HG03521 (cell line): ENCODE data around the gene GIGYF2.

Experiments
- ATAC-seq: cut with Tn5 transposase; IDR thresholded peaks from one replicate; pipeline ENCODE4 v1.9.1; 2021; ENCODE audit warnings: mild to moderate bottlenecking, moderate library complexity; ENCODE audit not compliant: unreplicated experiment

GIGYF2 gene

DNA sequence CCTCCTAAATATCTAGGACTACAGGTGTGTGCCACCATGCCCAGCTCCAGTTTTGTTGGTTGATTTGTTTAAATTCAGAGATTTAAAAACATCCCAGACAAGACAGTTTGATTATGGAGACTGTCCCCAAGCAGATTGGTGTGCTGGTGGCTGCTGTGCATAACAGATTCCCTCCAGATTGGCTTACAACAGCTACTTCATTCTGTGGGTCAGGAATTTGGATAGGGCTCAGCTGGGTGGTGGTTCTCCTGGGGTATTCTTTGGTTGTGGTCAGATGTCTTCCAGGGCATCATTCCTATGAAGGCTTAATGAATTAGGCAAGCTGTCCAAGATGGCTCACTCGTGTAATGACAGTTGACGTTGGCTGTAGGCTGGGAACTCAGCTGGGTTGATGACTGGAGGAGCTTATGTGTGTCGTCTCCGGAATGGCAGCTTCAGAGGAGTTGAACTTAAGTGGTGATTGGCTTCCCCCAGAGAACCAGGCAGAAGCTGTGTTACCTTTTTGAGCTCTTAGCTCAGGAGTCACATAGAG lies 162.3 kb downstream of the GIGYF2 start:
- no peak for ATAC-seq

GRCh38 chr2:232860593-232861241 lies 163.6 kb downstream of the GIGYF2 start:
- ATAC-seq, result no peak

GRCh38 chr2:232861353-232861752 lies 164.2 kb downstream of the GIGYF2 start:
- no peak for ATAC-seq

DNA sequence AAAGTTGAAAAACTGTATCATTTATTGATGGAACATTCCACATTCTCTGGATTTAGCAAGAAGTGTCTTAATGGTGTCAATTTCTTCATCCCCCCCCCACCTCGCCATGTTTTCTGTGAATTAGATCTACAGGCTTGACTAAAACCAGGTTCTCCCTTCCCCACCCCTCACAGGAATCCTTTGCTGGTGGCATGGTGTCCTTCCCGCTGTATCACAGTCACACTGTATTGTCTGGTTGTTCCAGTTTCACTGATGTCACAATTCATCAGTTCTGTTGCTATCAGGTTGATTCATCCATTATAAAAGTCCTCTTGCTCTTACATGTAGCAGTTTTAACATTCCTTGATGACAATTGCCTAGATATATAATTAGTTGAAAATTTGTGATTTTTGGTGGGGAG lies 166.9 kb downstream of the GIGYF2 start:
- ATAC-seq, result no peak

- no peak for ATAC-seq
These were observed 168.0 kb downstream of the GIGYF2 start for GRCh38 chr2:232865165-232865564.

DNA sequence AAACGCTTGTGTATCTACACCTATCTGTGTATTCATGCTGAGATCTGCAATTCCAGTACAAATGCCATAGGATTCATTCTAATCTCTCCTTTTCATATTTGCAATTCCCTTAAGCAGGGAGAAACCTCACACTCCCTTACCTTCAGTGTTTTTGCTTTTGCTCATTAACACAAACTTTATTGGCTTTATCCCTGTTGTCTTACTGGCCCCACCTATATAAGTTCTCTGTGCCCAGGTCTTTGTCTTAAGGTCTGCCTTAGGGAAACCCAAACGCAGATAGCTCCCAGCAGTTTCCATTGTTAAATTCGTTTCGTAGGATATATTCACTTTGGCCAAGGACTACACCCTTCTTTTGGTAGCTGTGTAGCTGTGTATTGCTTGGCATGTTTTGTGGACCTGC lies 169.0 kb downstream of the GIGYF2 start:
- no peak for ATAC-seq

- ATAC-seq, result no peak
These were observed 172.2 kb downstream of the GIGYF2 start for GRCh38 chr2:232869138-232870017.

DNA sequence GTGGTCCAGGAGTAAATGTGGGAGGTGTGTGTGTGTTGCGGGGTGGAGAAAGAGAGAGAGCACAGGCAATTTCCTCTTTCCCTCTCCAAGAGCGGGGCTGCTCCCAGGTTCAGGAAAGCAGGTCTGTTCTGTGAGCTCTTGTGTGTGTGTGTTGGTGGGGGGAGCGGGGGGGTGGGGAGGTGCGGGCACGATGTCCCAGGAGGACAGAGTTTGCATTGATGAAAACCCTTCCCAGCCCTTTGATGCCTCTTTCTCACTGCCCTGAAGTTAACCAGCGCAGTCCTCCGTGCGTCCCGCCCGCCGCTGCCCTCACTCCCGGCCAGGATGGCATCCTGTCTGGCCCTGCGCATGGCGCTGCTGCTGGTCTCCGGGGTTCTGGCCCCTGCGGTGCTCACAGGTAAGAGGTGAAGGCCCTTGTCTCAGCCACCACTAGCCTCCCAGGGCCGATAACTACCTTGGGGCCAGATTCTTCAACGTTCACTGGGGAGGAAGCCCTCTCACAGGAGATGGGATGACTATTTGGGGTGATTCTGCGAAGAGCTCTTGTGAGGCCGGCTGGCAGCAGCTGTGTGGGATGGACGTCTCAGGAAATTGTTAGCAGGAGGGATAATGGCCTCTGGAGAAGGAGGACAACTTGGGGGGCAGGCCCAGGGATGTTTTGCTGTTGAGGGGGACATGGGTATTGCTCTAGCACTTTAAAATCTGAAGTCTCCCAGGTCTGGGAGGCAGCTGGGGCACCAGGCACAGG lies 173.1 kb downstream of the GIGYF2 start, which contains the start of gene SNORC:
Gene SNORC (plus strand): TSS at position 247 of the 748 bp plus-strand sequence. CDS start 78 bp downstream, at position 325.
- no peak for ATAC-seq

DNA sequence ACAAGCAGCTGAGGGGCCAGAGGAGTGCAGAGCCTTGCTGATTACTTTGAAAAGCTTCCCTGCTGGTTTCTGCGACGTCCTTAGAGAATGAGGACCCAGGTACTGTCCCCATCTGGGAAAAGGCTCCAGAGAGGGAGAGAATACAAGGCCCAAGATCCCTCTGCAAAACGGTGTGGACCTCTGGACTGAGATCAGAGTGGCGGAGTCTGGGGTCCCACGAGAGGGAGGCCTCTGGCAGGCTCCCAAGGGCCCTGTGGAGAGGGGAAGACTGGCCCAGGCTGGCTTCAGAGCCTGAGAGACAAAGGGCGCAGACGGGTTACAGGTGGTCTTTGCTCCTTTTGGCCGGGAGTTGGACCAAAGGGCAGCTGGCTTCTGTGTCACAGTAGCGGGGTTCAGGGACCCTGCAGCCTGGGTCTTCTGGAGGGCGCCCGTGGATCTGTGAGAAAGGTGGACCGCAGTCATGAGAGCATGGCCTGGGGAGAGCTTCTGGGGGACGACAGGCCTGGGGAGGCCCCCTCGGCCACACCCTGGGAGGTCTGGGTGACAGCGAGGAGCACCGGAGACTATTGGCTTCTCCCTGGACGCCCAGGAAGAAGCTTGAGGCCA lies 173.7 kb downstream of the GIGYF2 start:
- ATAC-seq, result no peak

- ATAC-seq, result no peak
These were observed 174.3 kb downstream of the GIGYF2 start for GRCh38 chr2:232871418-232871834.

DNA sequence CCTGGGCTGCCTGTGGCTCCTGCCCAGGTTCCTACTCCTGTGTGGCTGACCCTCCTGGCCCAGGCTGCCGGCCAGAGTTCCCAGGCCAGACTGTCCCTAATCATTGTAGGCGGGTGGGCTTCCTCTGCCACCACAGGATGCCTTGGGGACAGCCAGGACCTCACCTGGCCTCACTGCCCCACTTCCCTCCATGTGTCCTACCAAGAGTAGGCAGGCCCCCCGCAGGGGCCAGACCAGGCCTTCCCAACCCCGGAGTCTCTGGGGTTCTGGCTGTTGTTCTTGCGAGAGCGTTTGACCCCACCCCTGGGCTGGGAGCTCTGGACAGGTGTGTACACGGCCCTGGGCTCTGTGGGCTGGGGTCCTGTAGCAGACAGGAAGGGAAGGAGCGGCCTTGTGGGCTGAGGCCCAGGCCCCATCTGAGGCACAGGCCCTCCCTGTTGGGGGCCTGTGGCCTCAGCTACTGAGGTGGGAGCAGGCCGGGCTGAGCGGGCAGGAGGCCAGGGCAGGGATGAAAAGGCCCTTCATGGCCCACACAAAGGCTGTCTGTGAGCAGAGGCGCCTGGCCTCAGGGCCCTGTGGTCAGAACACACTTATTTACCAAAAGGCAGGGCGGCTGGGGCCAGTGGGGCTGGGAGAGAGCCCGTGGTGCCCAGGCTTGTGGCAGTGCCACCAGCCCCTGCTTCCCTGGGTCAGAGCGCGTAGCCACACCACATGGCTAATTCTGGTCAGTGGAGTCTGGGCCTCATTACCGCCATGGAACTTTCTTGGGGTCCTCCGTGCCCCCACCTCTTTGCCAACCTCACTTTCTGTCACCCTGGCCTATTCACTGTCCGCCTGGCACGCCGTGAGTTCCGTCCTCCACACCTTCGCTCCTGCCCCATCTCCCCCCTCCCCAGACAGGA lies 175.0 kb downstream of the GIGYF2 start:
- no peak for ATAC-seq

DNA sequence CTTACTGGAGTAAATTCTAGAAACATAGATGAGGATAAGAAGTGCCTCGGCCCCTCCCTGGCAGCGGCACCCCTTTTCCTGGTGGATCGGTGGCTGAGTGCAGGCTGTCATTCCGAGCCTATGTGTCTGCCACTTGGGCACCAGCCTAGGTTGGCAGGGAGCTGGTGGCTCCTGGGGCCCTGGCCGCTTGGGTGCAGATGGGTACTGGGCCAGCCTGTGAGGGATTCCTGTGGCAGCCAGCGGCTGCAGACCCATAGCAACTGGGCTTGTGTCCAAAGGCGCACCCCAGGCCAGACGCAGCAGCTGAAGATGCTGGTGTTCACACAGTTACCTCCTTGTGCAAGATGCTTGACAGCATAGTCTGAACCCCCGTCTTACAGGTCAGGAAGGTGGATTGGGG lies 175.7 kb downstream of the GIGYF2 start:
- no peak for ATAC-seq

- no peak for ATAC-seq
These were observed 176.3 kb downstream of the GIGYF2 start for GRCh38 chr2:232873292-232873908.

GRCh38 chr2:232873909-232874641 lies 176.9 kb downstream of the GIGYF2 start:
- no peak for ATAC-seq

- ATAC-seq, result no peak
These were observed 177.6 kb downstream of the GIGYF2 start for GRCh38 chr2:232874677-232875223.

GRCh38 chr2:232875256-232876121 lies 178.4 kb downstream of the GIGYF2 start:
- ATAC-seq, result no peak
